ENCODE measurements around the gene CLDND1. TPM values are rescaled to one million over a fixed set of nuclear protein-coding genes. Genes with fewer than 3 reads are reported as not detected.

The CLDND1 gene
- total and polyA plus RNA-seq, 2 donors (not counting 1 experiment from before 2014, with no cell fraction given): 69.4 to 134 TPM

GRCh38 chr3:98528474-98529346 lies 6.0 kb upstream of the CLDND1 start:
- no peaks in the 10 kb centered on the region for H3K79me2 ChIP-seq (ENCODE audit: control insufficient read depth, insufficient read depth, low read length)
- peaks cover 0 to 3% (median 0%) of the 10 kb centered on the region in 4 experiments for H3K27me3 ChIP-seq (replicated peaks in 1 of 4; ENCODE audit: control extremely low read depth in 1 of 4, control insufficient read depth in 3 of 4, insufficient read depth in 4 of 4, low read length in 3 of 4)
- H3K27ac ChIP-seq (ENCODE audit: low read length in 2 of 2): no peak overlapping the region
- H3K27me3 Mint-ChIP-seq: peaks cover 3% of the 10 kb centered on the region
- DNase-seq: no peak
- no peaks in the 10 kb centered on the region for H3K9me3 Mint-ChIP-seq (ENCODE audit: insufficient read depth)
- no peak for ATAC-seq (ENCODE audit: low read depth)
- no peak overlapping the region for H3K9ac ChIP-seq (ENCODE audit: low read length)
- no peaks in the 10 kb centered on the region for H3K4me1 ChIP-seq (ENCODE audit: control insufficient read depth in 2 of 2, insufficient read depth in 2 of 2, low read length in 2 of 2)
- no peak overlapping the region for H3K4me3 Mint-ChIP-seq
- no peak overlapping the region for H3K4me2 ChIP-seq (replicated peaks; ENCODE audit: low read depth, low read length, poor library complexity, severe bottlenecking)
- no peak overlapping the region for H3K27ac Mint-ChIP-seq
- H3K4me1 Mint-ChIP-seq: peaks cover 3% of the 10 kb centered on the region
- no peaks in the 10 kb centered on the region for H3K36me3 ChIP-seq (replicated peaks in 1 of 2; ENCODE audit: control extremely low read depth in 1 of 2, control insufficient read depth in 1 of 2, extremely low read depth in 1 of 2, insufficient read depth in 2 of 2, low read length in 1 of 2)
- 100% methylated on average over 1 of the region's 4 CpGs for WGBS (ENCODE audit: insufficient coverage)
- intact Hi-C loops (cut with micrococcal nuclease): no loop called here
- CTCF ChIA-PET: interaction anchor here (0.7 to 0.9 kb wide), 2 partner anchors 8 to 46 kb away, joined by 3 to 4 read pairs; no protein-coding TSS in a partner anchor
- no peaks in the 10 kb centered on the region for H3K9me3 ChIP-seq (ENCODE audit: control extremely low read depth in 1 of 3, control insufficient read depth in 2 of 3, insufficient read depth in 1 of 3, low read length in 2 of 3)
- H3K4me3 ChIP-seq (ENCODE audit: control extremely low read depth in 1 of 5, extremely low read depth in 1 of 5, insufficient read depth in 1 of 5, low read depth in 2 of 5, low read length in 4 of 5): no peak overlapping the region
- no peak for TF ChIP-seq EZH2 (IDR thresholded peaks at IDR 0.05; ENCODE audit: borderline replicate concordance, insufficient read depth, low read depth, low read length, poor library complexity, severe bottlenecking)
- TF ChIP-seq CTCF (IDR thresholded peaks at IDR 0.05): no peak
- H4K20me1 ChIP-seq (ENCODE audit: control insufficient read depth, insufficient read depth, low read length, poor library complexity, severe bottlenecking): no peaks in the 10 kb centered on the region
- no peak overlapping the region for H2AFZ ChIP-seq (ENCODE audit: insufficient read depth, low read depth, low read length, poor library complexity, severe bottlenecking)
- POLR2A ChIA-PET: no interaction called here

GRCh38 chr3:98525494-98525893 lies 2.8 kb upstream of the CLDND1 start:
- H3K27ac Mint-ChIP-seq: no peak overlapping the region
- H4K20me1 ChIP-seq (ENCODE audit: control insufficient read depth, insufficient read depth, low read length, poor library complexity, severe bottlenecking): no peaks in the 10 kb centered on the region
- no peaks in the 10 kb centered on the region for H3K36me3 ChIP-seq (replicated peaks in 1 of 2; ENCODE audit: control extremely low read depth in 1 of 2, control insufficient read depth in 1 of 2, extremely low read depth in 1 of 2, insufficient read depth in 2 of 2, low read length in 1 of 2)
- H3K27me3 Mint-ChIP-seq: no peaks in the 10 kb centered on the region
- H2AFZ ChIP-seq (ENCODE audit: insufficient read depth, low read depth, low read length, poor library complexity, severe bottlenecking): peak overlapping the region; percentile 3
- DNase-seq: no peak
- no peak overlapping the region for H3K9ac ChIP-seq (ENCODE audit: low read length)
- POLR2A ChIA-PET: no interaction called here
- CTCF ChIA-PET: interaction anchor here (1.6 kb wide), 1 partner anchor 11 kb away, joined by 3 read pairs; no protein-coding TSS in a partner anchor
- no peak overlapping the region for H3K4me3 ChIP-seq (ENCODE audit: control extremely low read depth in 1 of 5, extremely low read depth in 1 of 5, insufficient read depth in 1 of 5, low read depth in 2 of 5, low read length in 4 of 5)
- H3K9me3 Mint-ChIP-seq (ENCODE audit: insufficient read depth): no peaks in the 10 kb centered on the region
- peaks cover 0 to 3% (median 0%) of the 10 kb centered on the region in 4 experiments for H3K27me3 ChIP-seq (replicated peaks in 1 of 4; ENCODE audit: control extremely low read depth in 1 of 4, control insufficient read depth in 3 of 4, insufficient read depth in 4 of 4, low read length in 3 of 4)
- H3K9me3 ChIP-seq (ENCODE audit: control extremely low read depth in 1 of 3, control insufficient read depth in 2 of 3, insufficient read depth in 1 of 3, low read length in 2 of 3): no peaks in the 10 kb centered on the region
- TF ChIP-seq EZH2 (IDR thresholded peaks at IDR 0.05; ENCODE audit: borderline replicate concordance, insufficient read depth, low read depth, low read length, poor library complexity, severe bottlenecking) (no peak), CTCF (IDR thresholded peaks at IDR 0.05) (no peak)
- H3K79me2 ChIP-seq (ENCODE audit: control insufficient read depth, insufficient read depth, low read length): peaks cover 20% of the 10 kb centered on the region
- H3K4me1 ChIP-seq (ENCODE audit: control insufficient read depth in 2 of 2, insufficient read depth in 2 of 2, low read length in 2 of 2): peaks cover 13 to 15% of the 10 kb centered on the region in 2 donors
- no peak overlapping the region for H3K4me3 Mint-ChIP-seq
- no peak overlapping the region for H3K4me2 ChIP-seq (replicated peaks; ENCODE audit: low read depth, low read length, poor library complexity, severe bottlenecking)
- peaks cover 23% of the 10 kb centered on the region for H3K4me1 Mint-ChIP-seq
- no CpG with 5 or more reads among the region's 6 CpGs for WGBS (ENCODE audit: insufficient coverage)
- intact Hi-C loops (cut with micrococcal nuclease): no loop called here
- H3K27ac ChIP-seq (ENCODE audit: low read length in 2 of 2): no peak overlapping the region
- no peak for ATAC-seq (ENCODE audit: low read depth)

Data from B cell (primary cell).